Uterus (tissue), 2 donors: ENCODE measurements around the gene ZNF24.

ENCODE experiments used
- POLR2A ChIP-seq, 2 donors: fragments of 450-650 bp; IDR thresholded peaks; one replicate each; pipeline ENCODE4 v1.6.1; 2016; ENCODE audit warnings: antibody characterized with exemption in 2 of 2, mild to moderate bottlenecking in 1 of 2, moderate library complexity in 1 of 2
- TF ChIP-seq, protein P1 (sequence below), 4 experiments: fragments of 200-600 bp in 2 of 4; fragments of 450-650 bp in 2 of 4; sonication (generic) in 2 of 4; IDR thresholded peaks; one replicate each; pipeline ENCODE4 v1.5.1; 2016 to 2019; ENCODE audit warnings: antibody characterized with exemption in 4 of 4, mild to moderate bottlenecking in 2 of 4, moderate library complexity in 1 of 4

DNA sequence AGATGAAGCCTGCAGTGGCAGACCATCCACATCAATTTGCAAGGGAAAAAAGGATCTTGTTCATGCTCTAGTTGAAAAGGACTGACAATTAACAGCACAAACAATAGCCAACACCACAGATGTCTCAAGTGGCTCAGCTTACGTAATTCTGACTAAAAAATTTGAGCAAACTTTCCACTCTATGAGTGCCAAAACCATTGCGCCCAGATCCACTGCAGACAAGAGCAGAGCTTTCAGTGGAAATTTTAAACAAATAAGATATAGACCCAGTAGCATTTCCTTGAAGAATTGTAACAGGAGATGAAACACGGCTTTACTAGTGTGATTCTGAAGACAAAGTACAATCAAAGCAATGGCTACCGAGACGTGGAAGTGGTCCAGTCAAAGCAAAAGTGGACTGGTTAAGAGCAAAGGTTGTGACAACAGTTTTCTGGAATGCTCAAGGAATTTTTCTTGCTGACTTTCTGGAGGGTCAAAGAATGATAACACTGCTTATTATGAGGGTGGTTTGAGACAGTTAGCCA lies 44.9 kb upstream of the ZNF24 start:
- TF ChIP-seq, protein P1, sequence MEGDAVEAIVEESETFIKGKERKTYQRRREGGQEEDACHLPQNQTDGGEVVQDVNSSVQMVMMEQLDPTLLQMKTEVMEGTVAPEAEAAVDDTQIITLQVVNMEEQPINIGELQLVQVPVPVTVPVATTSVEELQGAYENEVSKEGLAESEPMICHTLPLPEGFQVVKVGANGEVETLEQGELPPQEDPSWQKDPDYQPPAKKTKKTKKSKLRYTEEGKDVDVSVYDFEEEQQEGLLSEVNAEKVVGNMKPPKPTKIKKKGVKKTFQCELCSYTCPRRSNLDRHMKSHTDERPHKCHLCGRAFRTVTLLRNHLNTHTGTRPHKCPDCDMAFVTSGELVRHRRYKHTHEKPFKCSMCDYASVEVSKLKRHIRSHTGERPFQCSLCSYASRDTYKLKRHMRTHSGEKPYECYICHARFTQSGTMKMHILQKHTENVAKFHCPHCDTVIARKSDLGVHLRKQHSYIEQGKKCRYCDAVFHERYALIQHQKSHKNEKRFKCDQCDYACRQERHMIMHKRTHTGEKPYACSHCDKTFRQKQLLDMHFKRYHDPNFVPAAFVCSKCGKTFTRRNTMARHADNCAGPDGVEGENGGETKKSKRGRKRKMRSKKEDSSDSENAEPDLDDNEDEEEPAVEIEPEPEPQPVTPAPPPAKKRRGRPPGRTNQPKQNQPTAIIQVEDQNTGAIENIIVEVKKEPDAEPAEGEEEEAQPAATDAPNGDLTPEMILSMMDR (IDR thresholded peaks at IDR 0.05), result no peak
- TF ChIP-seq POLR2A (IDR thresholded peaks at IDR 0.05), result no peak
